ENCODE results near the gene GLCE. TPM values are rescaled to one million over a fixed set of nuclear protein-coding genes. Genes with fewer than 3 reads are reported as not detected.

Gene GLCE
- total and polyA plus RNA-seq, 10 donors, result 2.8 to 13.3 (median 8.9) TPM

GRCh38 chr15:69145694-69146492 lies 14.5 kb upstream of the GLCE start:
- no peak for DNase-seq
- Histone ChIP-seq H3K4me3 (no peak overlapping the region), H3K27me3 (replicated peaks in 1 of 7) (peaks cover 0 to 40% (median 0%) of the 10 kb centered on the region in 7 donors), H3K9me3 (no peaks in the 10 kb centered on the region), H3K36me3 (no peaks in the 10 kb centered on the region), H3K27ac (no peak overlapping the region), H3K4me1 (no peaks in the 10 kb centered on the region)
- intact Hi-C loops (cut with DNase I; ENCODE audit: low total_unique reads), result no loop called here
- no peak for TF ChIP-seq POLR2AphosphoS5 (IDR thresholded peaks at IDR 0.05)
- TF ChIP-seq POLR2A (IDR thresholded peaks at IDR 0.05), result no peak
- TF ChIP-seq CTCF (IDR thresholded peaks at IDR 0.05 in 8 of 11, conservative IDR thresholded peaks at IDR 0.05 in 3 of 11), result no peak
- WGBS, 5 donors, result 54 to 74% (median 62%) methylated on average over 7 of the region's 7 CpGs

DNA sequence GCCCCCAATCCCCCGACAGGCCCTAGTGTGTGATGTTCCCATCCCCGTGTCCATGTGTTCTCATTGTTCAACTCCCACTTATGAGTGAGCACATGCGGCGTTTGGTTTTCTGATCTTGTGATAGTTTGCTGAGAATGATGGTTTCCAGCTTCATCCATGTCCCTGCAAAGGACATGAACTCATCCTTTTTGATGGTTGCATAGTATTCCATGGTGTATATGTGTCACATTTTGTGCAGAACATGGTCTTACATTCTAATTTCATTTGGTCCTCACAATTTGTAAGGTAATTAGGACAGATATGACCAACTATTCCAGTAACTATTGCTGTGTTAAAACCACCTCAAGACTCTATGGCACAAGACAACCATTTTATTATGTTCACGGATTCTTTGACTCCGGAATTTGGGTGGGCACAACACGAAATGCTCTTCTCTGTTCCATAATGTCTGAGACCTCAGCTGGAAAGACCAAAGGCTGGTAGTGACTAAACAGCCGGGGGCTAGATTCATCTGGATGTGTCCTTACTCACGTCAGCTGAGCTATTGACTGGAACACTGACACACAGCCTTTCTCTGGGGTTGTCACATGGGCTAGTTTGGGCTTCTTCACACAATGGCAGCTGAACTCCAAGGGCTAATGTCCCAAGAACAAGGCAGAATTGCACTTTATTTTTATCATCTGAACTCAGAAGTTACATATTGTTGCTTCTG lies 13.6 kb upstream of the GLCE start:
- peaks cover 0 to 40% (median 0%) of the 10 kb centered on the region in 7 donors for H3K27me3 ChIP-seq (replicated peaks in 1 of 7)
- intact Hi-C loops (cut with DNase I; ENCODE audit: low total_unique reads), result no loop called here
- 91 to 96% (median 91%) methylated on average over 9 of the region's 9 CpGs for WGBS, 5 donors

GRCh38 chr15:69148465-69148864 lies 12.0 kb upstream of the GLCE start:
- no peak for DNase-seq
- intact Hi-C loops (cut with DNase I; ENCODE audit: low total_unique reads), result no loop called here
- TF ChIP-seq POLR2AphosphoS5 (IDR thresholded peaks at IDR 0.05), result no peak
- no peak for TF ChIP-seq POLR2A (IDR thresholded peaks at IDR 0.05)
- TF ChIP-seq CTCF (IDR thresholded peaks at IDR 0.05 in 8 of 11, conservative IDR thresholded peaks at IDR 0.05 in 3 of 11), result no peak
- no peak overlapping the region for H3K4me3 ChIP-seq
- H3K36me3 ChIP-seq, result no peaks in the 10 kb centered on the region
- H3K27ac ChIP-seq, result no peak overlapping the region
- peaks cover 0 to 40% (median 0%) of the 10 kb centered on the region in 7 donors for H3K27me3 ChIP-seq (replicated peaks in 1 of 7)
- 76 to 92% (median 89%) methylated on average over 1 of the region's 1 CpG; no CpG with 5 or more reads in 2 of the 5 donors for WGBS, 5 donors
- no peaks in the 10 kb centered on the region for H3K4me1 ChIP-seq
- no peaks in the 10 kb centered on the region for H3K9me3 ChIP-seq

More for the DNA sequence above, 13.6 kb upstream of the GLCE start:
- TF ChIP-seq POLR2AphosphoS5 (IDR thresholded peaks at IDR 0.05) (no peak), POLR2A (IDR thresholded peaks at IDR 0.05) (no peak), CTCF (IDR thresholded peaks at IDR 0.05 in 8 of 11, conservative IDR thresholded peaks at IDR 0.05 in 3 of 11) (no peak)
- no peaks in the 10 kb centered on the region for H3K9me3 ChIP-seq
- H3K4me1 ChIP-seq, result no peaks in the 10 kb centered on the region
- H3K36me3 ChIP-seq, result no peaks in the 10 kb centered on the region
- H3K27ac ChIP-seq, result no peak overlapping the region
- H3K4me3 ChIP-seq, result no peak overlapping the region
- no peak for DNase-seq

- Histone ChIP-seq H3K27me3 (replicated peaks in 1 of 7) (peaks cover 0 to 35% (median 0%) of the 10 kb centered on the region in 7 donors), H3K9me3 (no peaks in the 10 kb centered on the region), H3K4me3 (no peak overlapping the region), H3K36me3 (no peaks in the 10 kb centered on the region), H3K4me1 (no peaks in the 10 kb centered on the region), H3K27ac (no peak overlapping the region)
- WGBS, 5 donors, result 67 to 85% (median 78%) methylated on average over 2 of the region's 2 CpGs
- intact Hi-C loops (cut with DNase I; ENCODE audit: low total_unique reads), result no loop called here
- TF ChIP-seq CTCF (IDR thresholded peaks at IDR 0.05 in 8 of 11, conservative IDR thresholded peaks at IDR 0.05 in 3 of 11), result no peak
- DNase-seq, result no peak
Observed at GRCh38 chr15:69149163-69149562, 11.3 kb upstream of the GLCE start.
